HCT116 (cell line): ENCODE measurements around the gene BMP8B. TPM values are rescaled to one million over a fixed set of nuclear protein-coding genes. Genes with fewer than 3 reads are reported as not detected.

Source experiments
- ATAC-seq: fragments of 200-7000 bp; cut with Tn5 transposase; 2 replicates; pipeline ENCODE4 v1.9.1; 2020; ENCODE audit warnings: mild to moderate bottlenecking, moderate library complexity
- BruUV-seq: library from RNA; stranded (reverse); fragments of 400-500 nt; replicated peaks from 2 replicates; lab custom pipeline; 2021; lab: Mats Ljungman, UMichigan
- CTCF ChIA-PET: fragments of 300-600 bp; sonication (Branson Sonifier 250); formaldehyde crosslinking; loops from one replicate; lab custom pipeline; 2021; ENCODE audit warnings: antibody characterized with exemption; lab: Charles Lee
- POLR2A ChIA-PET: fragments of 300-600, 350-600 bp; sonication (Branson Sonifier 250); formaldehyde crosslinking; loops from one replicate; lab custom pipeline; 2021; ENCODE audit warnings: antibody characterized with exemption; lab: Charles Lee
- RAD21 ChIA-PET, 2 experiments: fragments of 300-600 bp; sonication (Branson Sonifier 250); formaldehyde crosslinking; loops; one replicate each; lab custom pipeline; 2023; ENCODE audit warnings: low total read pairs in 2 of 2; ENCODE audit not compliant: uncharacterized antibody in 2 of 2, unreplicated experiment in 2 of 2, low non-redundant PET in 1 of 2; lab: Charles Lee
- DNase-seq: peaks from one replicate; pipeline ENCODE4 v3.0.0-alpha.2; 2010; ENCODE audit warnings: low read depth, low spot score
- H2AFZ ChIP-seq: fragments of 200-600 bp; shearing (Covaris generic), sonication (generic); 2 replicates; pipeline ENCODE4 v1.6.1; 2017; ENCODE audit warnings: low read depth, mixed run types, mixed read lengths, antibody characterized with exemption, low read length; ENCODE audit not compliant: poor library complexity, severe bottlenecking
- H3K27ac ChIP-seq: 2 replicates; pipeline ENCODE4 v1.5.1; 2012; ENCODE audit warnings: low read depth, low read length
- H3K27me3 ChIP-seq: fragments of 200-600 bp; sonication (generic); 2 replicates; pipeline ENCODE4 v1.6.1; 2016; ENCODE audit warnings: mixed run types, low read length, mixed read lengths; ENCODE audit not compliant: insufficient read depth
- H3K36me3 ChIP-seq, 2 experiments: fragments of 200-500 bp in 1 of 2; fragments of 200-600 bp in 1 of 2; sonication (Bioruptor generic) in 1 of 2; sonication (generic) in 1 of 2; 2 replicates each; pipeline versions ENCODE4 v1.5.1 to v1.6.1; 2014 to 2016; ENCODE audit warnings: low read length in 2 of 2, inconsistent platforms in 1 of 2, mixed read lengths in 1 of 2, mixed run types in 1 of 2; ENCODE audit not compliant: insufficient read depth in 2 of 2, control insufficient read depth in 1 of 2
- H3K4me1 ChIP-seq, 2 experiments: fragments of 200-600 bp in 1 of 2; sonication (generic) in 1 of 2; 2 replicates each; pipeline versions ENCODE4 v1.5.1 to v1.6.1; 2012 to 2017; ENCODE audit warnings: low read length in 2 of 2, inconsistent platforms in 1 of 2, mild to moderate bottlenecking in 1 of 2, mixed read lengths in 1 of 2, mixed run types in 1 of 2, moderate library complexity in 1 of 2; ENCODE audit not compliant: insufficient read depth in 2 of 2, control insufficient read depth in 1 of 2
- H3K4me2 ChIP-seq: fragments of 200-600 bp; sonication (generic); 2 replicates; pipeline ENCODE4 v1.6.1; 2017; ENCODE audit warnings: mixed run types, low read length, mixed read lengths
- H3K4me3 ChIP-seq, 2 experiments: fragments of 200-600 bp in 1 of 2; sonication (generic) in 1 of 2; replicated peaks in 1 of 2; 2 replicates each; pipeline ENCODE4 v1.5.1; 2011 to 2016; ENCODE audit warnings: low read length in 2 of 2, control low read depth in 1 of 2, low read depth in 1 of 2, mild to moderate bottlenecking in 1 of 2, mixed read lengths in 1 of 2, mixed run types in 1 of 2
- H3K79me2 ChIP-seq: fragments of 200-600 bp; sonication (generic); 2 replicates; pipeline ENCODE4 v1.6.1; 2017; ENCODE audit warnings: mild to moderate bottlenecking, mixed run types, low read length, moderate library complexity, mixed read lengths; ENCODE audit not compliant: insufficient read depth
- H3K9ac ChIP-seq: fragments of 200-600 bp; sonication (generic); 2 replicates; pipeline ENCODE4 v1.6.1; 2016; ENCODE audit warnings: low read length, mixed read lengths
- H3K9me2 ChIP-seq: fragments of 200-600 bp; sonication (generic), shearing (Covaris generic); 2 replicates; pipeline ENCODE4 v1.6.1; 2017; ENCODE audit warnings: mixed run types, mild to moderate bottlenecking, moderate library complexity; ENCODE audit not compliant: insufficient read depth
- H3K9me3 ChIP-seq, 2 experiments: fragments of 200-500 bp in 1 of 2; fragments of 200-600 bp in 1 of 2; sonication (Bioruptor generic) in 1 of 2; sonication (generic) in 1 of 2; 2 replicates each; pipeline ENCODE4 v1.6.1; 2014 to 2017; ENCODE audit warnings: low read length in 2 of 2, mixed read lengths in 2 of 2, inconsistent platforms in 1 of 2, low read depth in 1 of 2, mild to moderate bottlenecking in 1 of 2, mixed run types in 1 of 2, moderate library complexity in 1 of 2; ENCODE audit not compliant: control insufficient read depth in 1 of 2, insufficient read depth in 1 of 2
- H4K20me1 ChIP-seq: fragments of 200-600 bp; sonication (generic), shearing (Covaris generic); 2 replicates; pipeline ENCODE4 v1.6.1; 2017; ENCODE audit warnings: mixed run types, mild to moderate bottlenecking, moderate library complexity; ENCODE audit not compliant: insufficient read depth
- CBX3 ChIP-seq: IDR thresholded peaks from 2 replicates; pipeline ENCODE4 v1.6.1; 2012; ENCODE audit warnings: low read depth
- CEBPB ChIP-seq: IDR thresholded peaks from 2 replicates; pipeline ENCODE4 v1.6.1; 2012; ENCODE audit warnings: low read depth
- EGR1 ChIP-seq: IDR thresholded peaks from 2 replicates; pipeline ENCODE4 v1.6.1; 2012; ENCODE audit warnings: low read depth
- EZH2 ChIP-seq: fragments of 200-600 bp; sonication (generic); IDR thresholded peaks from 2 replicates; pipeline ENCODE4 v1.6.1; 2017; ENCODE audit warnings: antibody characterized with exemption, mixed run types
- JUND ChIP-seq: IDR thresholded peaks from 2 replicates; pipeline ENCODE4 v1.6.1; 2012
- SP1 ChIP-seq: IDR thresholded peaks from 2 replicates; pipeline ENCODE4 v1.6.1; 2012; ENCODE audit warnings: low read depth
- TCF7L2 ChIP-seq: IDR thresholded peaks from 2 replicates; pipeline ENCODE4 v1.7.0; 2011; ENCODE audit warnings: borderline replicate concordance, inconsistent platforms; ENCODE audit not compliant: insufficient read depth, insufficient read length; ENCODE audit errors: extremely low read depth
- ZFX ChIP-seq: fragments of 450-650 bp; IDR thresholded peaks from 2 replicates; pipeline ENCODE4 v1.6.1; 2017
- ZNF274 ChIP-seq: fragments of 200-500 bp; sonication (Bioruptor generic); IDR thresholded peaks from 2 replicates; pipeline ENCODE4 v1.6.1; 2014; ENCODE audit warnings: mild to moderate bottlenecking, low read depth, low read length, inconsistent platforms
- intact Hi-C: fragments of 100-400 bp; cut with micrococcal nuclease; formaldehyde crosslinking; loops from 2 replicates; pipeline ENCODE4 v1.10.0; 2022
- total RNA-seq: library from RNA; stranded (reverse); gene quantifications from one replicate; pipeline ENCODE4 v1.2.1, GENCODE V29; 2021; ENCODE audit not compliant: unreplicated experiment
- TF ChIP-seq, protein P1 (sequence below): IDR thresholded peaks from 2 replicates; pipeline ENCODE4 v1.6.1; 2012; ENCODE audit warnings: low read depth

Gene BMP8B
- total RNA-seq, 1 experiment from 2014 or later = 9.5 TPM

DNA sequence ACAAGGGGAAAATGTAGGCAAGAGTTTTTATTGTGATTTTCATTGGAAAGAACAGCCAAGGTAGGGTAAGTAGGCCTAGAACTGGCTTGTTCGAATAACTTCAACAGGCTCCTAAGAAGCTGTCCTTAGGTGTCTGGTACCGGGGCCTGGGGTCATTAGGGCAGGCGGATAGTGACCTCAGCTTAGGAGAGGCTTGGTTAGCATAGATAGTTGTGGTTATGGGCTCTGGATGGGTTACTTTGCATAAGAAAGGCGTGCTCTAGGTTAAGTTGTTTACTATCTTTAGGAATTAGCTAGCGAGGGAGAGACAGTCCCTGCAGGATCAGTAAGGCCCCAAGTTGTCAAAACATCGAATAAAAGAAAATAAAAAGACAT is 76.7 kb downstream of the BMP8B start:
- Histone ChIP-seq H3K36me3 (no peaks in the 10 kb centered on the region), H3K27me3 (no peaks in the 10 kb centered on the region), H4K20me1 (no peaks in the 10 kb centered on the region), H3K9me2 (no peaks in the 10 kb centered on the region), H3K79me2 (no peaks in the 10 kb centered on the region), H3K4me3 (no peak overlapping the region), H3K27ac (no peak overlapping the region)
- TF ChIP-seq, protein P1, sequence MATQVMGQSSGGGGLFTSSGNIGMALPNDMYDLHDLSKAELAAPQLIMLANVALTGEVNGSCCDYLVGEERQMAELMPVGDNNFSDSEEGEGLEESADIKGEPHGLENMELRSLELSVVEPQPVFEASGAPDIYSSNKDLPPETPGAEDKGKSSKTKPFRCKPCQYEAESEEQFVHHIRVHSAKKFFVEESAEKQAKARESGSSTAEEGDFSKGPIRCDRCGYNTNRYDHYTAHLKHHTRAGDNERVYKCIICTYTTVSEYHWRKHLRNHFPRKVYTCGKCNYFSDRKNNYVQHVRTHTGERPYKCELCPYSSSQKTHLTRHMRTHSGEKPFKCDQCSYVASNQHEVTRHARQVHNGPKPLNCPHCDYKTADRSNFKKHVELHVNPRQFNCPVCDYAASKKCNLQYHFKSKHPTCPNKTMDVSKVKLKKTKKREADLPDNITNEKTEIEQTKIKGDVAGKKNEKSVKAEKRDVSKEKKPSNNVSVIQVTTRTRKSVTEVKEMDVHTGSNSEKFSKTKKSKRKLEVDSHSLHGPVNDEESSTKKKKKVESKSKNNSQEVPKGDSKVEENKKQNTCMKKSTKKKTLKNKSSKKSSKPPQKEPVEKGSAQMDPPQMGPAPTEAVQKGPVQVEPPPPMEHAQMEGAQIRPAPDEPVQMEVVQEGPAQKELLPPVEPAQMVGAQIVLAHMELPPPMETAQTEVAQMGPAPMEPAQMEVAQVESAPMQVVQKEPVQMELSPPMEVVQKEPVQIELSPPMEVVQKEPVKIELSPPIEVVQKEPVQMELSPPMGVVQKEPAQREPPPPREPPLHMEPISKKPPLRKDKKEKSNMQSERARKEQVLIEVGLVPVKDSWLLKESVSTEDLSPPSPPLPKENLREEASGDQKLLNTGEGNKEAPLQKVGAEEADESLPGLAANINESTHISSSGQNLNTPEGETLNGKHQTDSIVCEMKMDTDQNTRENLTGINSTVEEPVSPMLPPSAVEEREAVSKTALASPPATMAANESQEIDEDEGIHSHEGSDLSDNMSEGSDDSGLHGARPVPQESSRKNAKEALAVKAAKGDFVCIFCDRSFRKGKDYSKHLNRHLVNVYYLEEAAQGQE = no peak
- TF ChIP-seq EGR1 (no peak), SP1 (no peak), CBX3 (no peak), TCF7L2 (no peak), ZFX (no peak), ZNF274 (no peak), JUND (no peak), CEBPB (no peak), EZH2 (no peak)
- TF ChIP-seq, all 23 proteins: peak for 0
- intact Hi-C loops = no loop called here
- H3K9me3 ChIP-seq = no peaks in the 10 kb centered on the region
- ChIA-PET RAD21 (no interaction called here), CTCF (interaction anchor here (1.0 to 1.1 kb wide), 2 partner anchors 10 to 54 kb away, joined by 3 to 4 read pairs; no protein-coding TSS in a partner anchor), POLR2A (no interaction called here)
- H3K9ac ChIP-seq = no peak overlapping the region
- ATAC-seq (no peak), DNase-seq (no peak)
- H3K4me1 ChIP-seq = no peaks in the 10 kb centered on the region
- BruUV-seq = no TSS peak
- no peak overlapping the region for H2AFZ ChIP-seq
- no peak overlapping the region for H3K4me2 ChIP-seq
